ENCODE results near the gene UBR1.

DNA sequence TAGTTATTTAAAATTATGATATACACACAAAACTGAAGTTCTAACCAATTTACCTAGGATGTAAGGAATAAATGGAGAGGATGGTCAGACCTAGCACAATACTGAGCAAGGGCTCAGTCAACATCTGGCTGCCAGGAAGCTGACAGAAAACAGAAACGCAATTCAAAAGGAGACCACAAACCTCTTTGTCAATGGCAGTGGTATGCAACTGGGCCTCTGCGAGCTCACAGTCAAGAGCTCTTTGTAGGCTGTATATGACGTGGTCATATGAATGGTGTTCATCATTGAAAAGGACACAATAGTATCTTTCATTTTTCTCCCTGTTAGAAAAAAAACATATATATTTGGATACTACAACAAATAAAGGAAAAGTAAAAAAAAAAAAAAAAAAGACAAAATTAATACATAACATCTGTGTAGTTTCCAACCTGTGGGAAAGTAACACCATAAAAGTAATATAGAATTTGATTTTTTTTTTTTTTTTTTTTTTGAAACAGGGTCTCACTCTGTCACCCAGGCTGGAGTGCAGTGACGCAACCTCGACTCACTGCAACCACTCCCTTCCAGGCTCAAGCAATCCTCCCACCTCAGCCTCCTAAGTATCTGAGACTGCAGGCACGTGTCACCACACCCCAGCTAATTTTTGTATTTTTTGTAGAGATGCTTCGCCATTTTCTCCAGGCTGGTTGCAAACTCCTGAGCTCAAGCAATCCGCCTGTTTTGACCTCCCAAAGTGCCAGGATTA lies 37.9 kb downstream of the UBR1 start:
- TF ChIP-seq, protein P1, sequence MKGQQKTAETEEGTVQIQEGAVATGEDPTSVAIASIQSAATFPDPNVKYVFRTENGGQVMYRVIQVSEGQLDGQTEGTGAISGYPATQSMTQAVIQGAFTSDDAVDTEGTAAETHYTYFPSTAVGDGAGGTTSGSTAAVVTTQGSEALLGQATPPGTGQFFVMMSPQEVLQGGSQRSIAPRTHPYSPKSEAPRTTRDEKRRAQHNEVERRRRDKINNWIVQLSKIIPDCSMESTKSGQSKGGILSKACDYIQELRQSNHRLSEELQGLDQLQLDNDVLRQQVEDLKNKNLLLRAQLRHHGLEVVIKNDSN (IDR thresholded peaks at IDR 0.05; ENCODE audit: borderline replicate concordance, extremely low read length, insufficient read depth, low read depth, low read length) = no peak
- TF ChIP-seq, protein P2, sequence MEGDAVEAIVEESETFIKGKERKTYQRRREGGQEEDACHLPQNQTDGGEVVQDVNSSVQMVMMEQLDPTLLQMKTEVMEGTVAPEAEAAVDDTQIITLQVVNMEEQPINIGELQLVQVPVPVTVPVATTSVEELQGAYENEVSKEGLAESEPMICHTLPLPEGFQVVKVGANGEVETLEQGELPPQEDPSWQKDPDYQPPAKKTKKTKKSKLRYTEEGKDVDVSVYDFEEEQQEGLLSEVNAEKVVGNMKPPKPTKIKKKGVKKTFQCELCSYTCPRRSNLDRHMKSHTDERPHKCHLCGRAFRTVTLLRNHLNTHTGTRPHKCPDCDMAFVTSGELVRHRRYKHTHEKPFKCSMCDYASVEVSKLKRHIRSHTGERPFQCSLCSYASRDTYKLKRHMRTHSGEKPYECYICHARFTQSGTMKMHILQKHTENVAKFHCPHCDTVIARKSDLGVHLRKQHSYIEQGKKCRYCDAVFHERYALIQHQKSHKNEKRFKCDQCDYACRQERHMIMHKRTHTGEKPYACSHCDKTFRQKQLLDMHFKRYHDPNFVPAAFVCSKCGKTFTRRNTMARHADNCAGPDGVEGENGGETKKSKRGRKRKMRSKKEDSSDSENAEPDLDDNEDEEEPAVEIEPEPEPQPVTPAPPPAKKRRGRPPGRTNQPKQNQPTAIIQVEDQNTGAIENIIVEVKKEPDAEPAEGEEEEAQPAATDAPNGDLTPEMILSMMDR (IDR thresholded peaks at IDR 0.05 in 2 of 3, conservative IDR thresholded peaks at IDR 0.05 in 1 of 3; ENCODE audit: control insufficient read depth in 2 of 3, extremely low read depth in 1 of 3, insufficient read depth in 1 of 3, low read depth in 3 of 3, low read length in 3 of 3) = no peak
- TF ChIP-seq SMAD1 (IDR thresholded peaks at IDR 0.05; ENCODE audit: low read depth, partially characterized antibody) = no peak
- TF ChIP-seq HDAC6 (IDR thresholded peaks at IDR 0.05; ENCODE audit: unreplicated experiment) = no peak
- TF ChIP-seq HSF1 (IDR thresholded peaks at IDR 0.05; ENCODE audit: low read depth, low read length) = no peak
- TF ChIP-seq SP1 (IDR thresholded peaks at IDR 0.05; ENCODE audit: low read depth, low read length) = no peak
- TF ChIP-seq MXI1 (IDR thresholded peaks at IDR 0.05; ENCODE audit: low read depth, low read length) = no peak
- TF ChIP-seq YBX1 (IDR thresholded peaks at IDR 0.05) = no peak
- no peak for TF ChIP-seq CREM (IDR thresholded peaks at IDR 0.05; ENCODE audit: low read depth)

Data from GM12878 (cell line).